MCF 10A (cell line): ENCODE data around the gene MMAB. TPM values are rescaled to one million over a fixed set of nuclear protein-coding genes. Genes with fewer than 3 reads are reported as not detected.

ENCODE experiments used
- BruUV-seq: library from RNA; stranded (reverse); fragments of 400-500 nt; replicated peaks from 2 replicates; lab custom pipeline; 2021; lab: Mats Ljungman, UMichigan
- CTCF ChIA-PET: fragments of 300-600 bp; sonication (Branson Sonifier 250); formaldehyde crosslinking; extraction: SDS; loops from one replicate; lab custom pipeline; 2021; ENCODE audit warnings: antibody characterized with exemption, inconsistent platforms; lab: Yijun Ruan, JAX
- POLR2A ChIA-PET: fragments of 300-600, 350-650 bp; sonication (Branson Sonifier 250); formaldehyde crosslinking; extraction: SDS; loops from one replicate; lab custom pipeline; 2020; ENCODE audit warnings: antibody characterized with exemption, inconsistent platforms; lab: Yijun Ruan, JAX
- DNase-seq: peaks from one replicate; pipeline ENCODE4 v3.0.0-alpha.2; 2018; ENCODE audit not compliant: unreplicated experiment
- H3K27ac Mint-ChIP-seq: one replicate; pipeline ENCODE4 v1.8.0; 2022; ENCODE audit warnings: mild to moderate bottlenecking, low read depth, mixed read lengths; ENCODE audit not compliant: unreplicated experiment
- H3K27me3 Mint-ChIP-seq: one replicate; pipeline ENCODE4 v1.8.0; 2022; ENCODE audit warnings: mixed read lengths; ENCODE audit not compliant: insufficient read depth, unreplicated experiment
- H3K36me3 Mint-ChIP-seq: one replicate; pipeline ENCODE4 v1.8.0; 2022; ENCODE audit warnings: mild to moderate bottlenecking, moderate library complexity, mixed read lengths; ENCODE audit not compliant: insufficient read depth, unreplicated experiment
- H3K4me1 Mint-ChIP-seq: one replicate; pipeline ENCODE4 v1.8.0; 2022; ENCODE audit warnings: mixed read lengths; ENCODE audit not compliant: insufficient read depth, unreplicated experiment
- H3K4me3 Mint-ChIP-seq: one replicate; pipeline ENCODE4 v1.8.0; 2022; ENCODE audit warnings: mild to moderate bottlenecking, moderate library complexity, mixed read lengths; ENCODE audit not compliant: unreplicated experiment
- H3K9me3 Mint-ChIP-seq: one replicate; pipeline ENCODE4 v1.8.0; 2022; ENCODE audit warnings: mixed read lengths; ENCODE audit not compliant: unreplicated experiment
- CTCF ChIP-seq: fragments of 200-600 bp; IDR thresholded peaks from one replicate; pipeline ENCODE4 v1.8.0; 2022; ENCODE audit warnings: antibody characterized with exemption, mild to moderate bottlenecking; ENCODE audit not compliant: unreplicated experiment
- intact Hi-C: fragments of 100-400 bp; cut with micrococcal nuclease; formaldehyde crosslinking; loops from 2 replicates; pipeline ENCODE4 v1.14.1; 2022
- total RNA-seq: library from RNA; stranded (reverse); gene quantifications from 2 replicates; pipeline ENCODE4 v1.2.3, GENCODE V29; 2022

Gene MMAB
- total RNA-seq, 1 experiment from 2014 or later: 59.2 TPM

- TF ChIP-seq CTCF: no peak
- BruUV-seq: no TSS peak
- peaks cover 17% of the 10 kb centered on the region for H3K4me1 Mint-ChIP-seq
- ChIA-PET CTCF (interaction anchor here (0.7 kb wide), 1 partner anchor 7 kb away, joined by 4 read pairs; no protein-coding TSS in a partner anchor), POLR2A (no interaction called here)
- intact Hi-C loops: no loop called here
- no peak overlapping the region for H3K4me3 Mint-ChIP-seq
- no peaks in the 10 kb centered on the region for H3K9me3 Mint-ChIP-seq
- no peaks in the 10 kb centered on the region for H3K27me3 Mint-ChIP-seq
- no peak overlapping the region for H3K27ac Mint-ChIP-seq
- no peak for DNase-seq
- H3K36me3 Mint-ChIP-seq: peaks cover 67% of the 10 kb centered on the region
These were observed 6.3 kb upstream of the MMAB start for GRCh38 chr12:109579639-109580038.

- ChIA-PET POLR2A (interaction anchor here (0.6 to 0.7 kb wide), 2 partner anchors 55 to 135 kb away, joined by 3 read pairs; partner anchors contain the start of gene FAM222A), CTCF (interaction anchor here (0.6 kb wide), 1 partner anchor 260 kb away, joined by 3 read pairs; no protein-coding TSS in a partner anchor)
- H3K4me3 Mint-ChIP-seq: no peak overlapping the region
- intact Hi-C loops: no loop called here
- H3K4me1 Mint-ChIP-seq: peaks cover 23% of the 10 kb centered on the region
- H3K36me3 Mint-ChIP-seq: peaks cover 75% of the 10 kb centered on the region
- no peak for TF ChIP-seq CTCF
- H3K27me3 Mint-ChIP-seq: no peaks in the 10 kb centered on the region
- no peaks in the 10 kb centered on the region for H3K9me3 Mint-ChIP-seq
- no TSS peak for BruUV-seq
- no peak overlapping the region for H3K27ac Mint-ChIP-seq
- DNase-seq: no peak
These were observed 5.1 kb upstream of the MMAB start for GRCh38 chr12:109578330-109578927.

DNA sequence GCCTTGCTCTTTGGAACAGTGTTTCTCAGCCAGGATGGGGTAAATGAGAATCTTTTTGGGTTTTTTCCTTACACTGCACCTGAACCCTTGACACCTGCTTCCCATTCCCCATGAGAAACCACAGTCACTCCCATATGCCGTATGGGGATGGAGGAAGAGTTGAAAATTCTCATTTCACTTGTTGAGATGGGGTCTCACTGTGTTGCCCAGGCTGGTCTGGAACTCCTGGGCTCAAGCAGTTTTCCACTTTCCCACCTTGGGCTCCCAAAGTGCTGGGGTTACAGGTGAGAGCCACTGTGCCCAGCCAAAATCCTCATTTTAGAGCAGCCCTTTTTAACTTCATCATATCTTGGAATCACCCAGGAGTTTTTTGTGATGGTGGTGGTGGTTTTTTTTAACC is 4.0 kb upstream of the MMAB start:
- DNase-seq: no peak
- ChIA-PET POLR2A (no interaction called here), CTCF (no interaction called here)
- no peak overlapping the region for H3K27ac Mint-ChIP-seq
- no peak for TF ChIP-seq CTCF
- intact Hi-C loops: no loop called here
- no peak overlapping the region for H3K4me3 Mint-ChIP-seq
- H3K9me3 Mint-ChIP-seq: no peaks in the 10 kb centered on the region
- peaks cover 25% of the 10 kb centered on the region for H3K4me1 Mint-ChIP-seq
- no TSS peak for BruUV-seq
- H3K36me3 Mint-ChIP-seq: peaks cover 82% of the 10 kb centered on the region
- H3K27me3 Mint-ChIP-seq: no peaks in the 10 kb centered on the region

DNA sequence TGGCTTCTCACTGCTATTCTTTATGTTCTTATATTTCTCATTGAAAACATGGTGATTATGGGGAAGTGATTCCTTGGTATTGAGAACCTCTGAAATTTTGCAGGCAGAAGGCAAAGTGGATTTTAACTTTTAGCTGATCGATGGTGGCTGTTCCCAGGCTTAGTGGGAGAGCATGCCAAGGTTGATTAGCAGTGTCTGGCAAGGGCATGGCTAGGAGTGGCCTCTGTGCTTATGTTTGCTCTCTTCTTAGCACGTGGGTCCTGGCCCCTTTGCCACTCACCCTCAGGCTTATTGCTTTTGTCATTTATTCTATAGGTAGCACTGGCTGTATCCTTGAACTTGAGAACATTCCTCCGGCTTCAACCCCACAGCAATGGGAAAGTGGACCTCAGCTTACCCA is 2.4 kb upstream of the MMAB start:
- H3K4me3 Mint-ChIP-seq: no peak overlapping the region
- H3K4me1 Mint-ChIP-seq: peaks cover 16% of the 10 kb centered on the region
- no peak overlapping the region for H3K27ac Mint-ChIP-seq
- ChIA-PET CTCF (interaction anchor here (1.0 kb wide), 1 partner anchor 278 kb away, joined by 3 read pairs; no protein-coding TSS in a partner anchor), POLR2A (interaction anchor here (3.6 kb wide), 1 partner anchor 22 kb away, joined by 17 read pairs; no protein-coding TSS in a partner anchor)
- TF ChIP-seq CTCF: no peak
- intact Hi-C loops: no loop called here
- no peak for DNase-seq
- peaks cover 77% of the 10 kb centered on the region for H3K36me3 Mint-ChIP-seq
- H3K27me3 Mint-ChIP-seq: no peaks in the 10 kb centered on the region
- H3K9me3 Mint-ChIP-seq: no peaks in the 10 kb centered on the region
- no TSS peak for BruUV-seq
